ENCODE data around the gene TRIM56. TPM values are rescaled to one million over a fixed set of nuclear protein-coding genes. Genes with fewer than 3 reads are reported as not detected.

Gene TRIM56
- total RNA-seq, 1 experiment from 2014 or later: 6.8 TPM

Other genes with a start within 250 kb of the TRIM56 start
- gene SLC12A9, start 232.8 kb upstream of the TRIM56 start, total RNA-seq (2014; rRNA removed; shearing (Covaris generic); ENCODE audit: low replicate concordance): 16.5 and 19.8 TPM in 2 replicates
- gene TRIP6, start 218.1 kb upstream of the TRIM56 start, total RNA-seq (2014; rRNA removed; shearing (Covaris generic); ENCODE audit: low replicate concordance): 234 and 286 TPM in 2 replicates
- gene SRRT, start 210.4 kb upstream of the TRIM56 start, total RNA-seq (2014; rRNA removed; shearing (Covaris generic); ENCODE audit: low replicate concordance): 72.5 and 75.8 TPM in 2 replicates
- 7.4 and 11.8 TPM in 2 replicates for gene UFSP1, start 195.8 kb upstream of the TRIM56 start, total RNA-seq (2014; rRNA removed; shearing (Covaris generic); ENCODE audit: low replicate concordance)
- gene ACHE, start 189.6 kb upstream of the TRIM56 start, total RNA-seq (2014; rRNA removed; shearing (Covaris generic); ENCODE audit: low replicate concordance): not detected in 2 replicates
- 0.20 TPM in 1 of 2 replicates, not detected in the other for gene MUC3A, start 135.9 kb upstream of the TRIM56 start, total RNA-seq (2014; rRNA removed; shearing (Covaris generic); ENCODE audit: low replicate concordance)
- gene MUC12, start 115.9 kb upstream of the TRIM56 start, total RNA-seq (2014; rRNA removed; shearing (Covaris generic); ENCODE audit: low replicate concordance): 1.3 TPM in 1 of 2 replicates, not detected in the other
- gene MUC17, start 65.4 kb upstream of the TRIM56 start, total RNA-seq (2014; rRNA removed; shearing (Covaris generic); ENCODE audit: low replicate concordance): not detected in 2 replicates
- 36.7 and 42.4 TPM in 2 replicates for gene SERPINE1, start 41.6 kb downstream of the TRIM56 start, total RNA-seq (2014; rRNA removed; shearing (Covaris generic); ENCODE audit: low replicate concordance)
- 296 and 312 TPM in 2 replicates for gene AP1S1, start 69.0 kb downstream of the TRIM56 start, total RNA-seq (2014; rRNA removed; shearing (Covaris generic); ENCODE audit: low replicate concordance)
- 0.14 and 0.74 TPM in 2 replicates for gene VGF, start 80.1 kb downstream of the TRIM56 start, total RNA-seq (2014; rRNA removed; shearing (Covaris generic); ENCODE audit: low replicate concordance)
- not detected in 2 replicates for gene NAT16, start 94.8 kb downstream of the TRIM56 start, total RNA-seq (2014; rRNA removed; shearing (Covaris generic); ENCODE audit: low replicate concordance)
- not detected in 2 replicates for gene MOGAT3, start 115.6 kb downstream of the TRIM56 start, total RNA-seq (2014; rRNA removed; shearing (Covaris generic); ENCODE audit: low replicate concordance)
- gene PLOD3, start 132.1 kb downstream of the TRIM56 start, total RNA-seq (2014; rRNA removed; shearing (Covaris generic); ENCODE audit: low replicate concordance): 33.6 and 68.2 TPM in 2 replicates
- gene ZNHIT1, start 132.7 kb downstream of the TRIM56 start, total RNA-seq (2014; rRNA removed; shearing (Covaris generic); ENCODE audit: low replicate concordance): 84.0 and 106 TPM in 2 replicates
- gene CLDN15, start 152.3 kb downstream of the TRIM56 start, total RNA-seq (2014; rRNA removed; shearing (Covaris generic); ENCODE audit: low replicate concordance): 0.81 and 0.93 TPM in 2 replicates
- 130 and 156 TPM in 2 replicates for gene FIS1, start 159.6 kb downstream of the TRIM56 start, total RNA-seq (2014; rRNA removed; shearing (Covaris generic); ENCODE audit: low replicate concordance)
- gene IFT22, start 236.3 kb downstream of the TRIM56 start, total RNA-seq (2014; rRNA removed; shearing (Covaris generic); ENCODE audit: low replicate concordance): 36.6 and 58.1 TPM in 2 replicates

Measured in Caki2 (cell line).